Neural cell (in vitro differentiated cells): Measurements from ENCODE around the gene COPZ2. TPM values are rescaled to one million over a fixed set of nuclear protein-coding genes. Genes with fewer than 3 reads are reported as not detected.

Experiments
- H2AFZ ChIP-seq: fragments of 200-600, 300-800 bp; sonication (generic), shearing (Covaris generic); 2 replicates; pipeline ENCODE4 v1.6.0; 2014; ENCODE audit warnings: low read depth, mild to moderate bottlenecking, antibody characterized with exemption, low read length, moderate library complexity
- H3F3A ChIP-seq: fragments of 200-600 bp; shearing (Covaris generic); 2 replicates; pipeline ENCODE4 v1.6.1; 2016; ENCODE audit warnings: mild to moderate bottlenecking, moderate library complexity, mixed read lengths, antibody characterized with exemption, low read length; ENCODE audit not compliant: insufficient read depth, poor library complexity, severe bottlenecking
- H3K27ac ChIP-seq: fragments of 200-600, 300-800 bp; sonication (generic), shearing (Covaris generic); 2 replicates; pipeline ENCODE4 v1.5.1; 2014; ENCODE audit warnings: mild to moderate bottlenecking, low read length, moderate library complexity
- H3K27me3 ChIP-seq: fragments of 300-800, 200-600 bp; sonication (generic), shearing (Covaris generic); 2 replicates; pipeline ENCODE4 v1.6.0; 2014; ENCODE audit warnings: mild to moderate bottlenecking, low read depth, low read length, moderate library complexity; ENCODE audit not compliant: insufficient read depth
- H3K36me3 ChIP-seq: fragments of 300-800, 200-600 bp; sonication (generic), shearing (Covaris generic); 2 replicates; pipeline ENCODE4 v1.5.1; 2014; ENCODE audit warnings: mild to moderate bottlenecking, antibody characterized with exemption, low read length, moderate library complexity; ENCODE audit not compliant: insufficient read depth
- H3K4me2 ChIP-seq: fragments of 300-800, 200-600 bp; sonication (generic), shearing (Covaris generic); 2 replicates; pipeline ENCODE4 v1.6.0; 2014; ENCODE audit warnings: mild to moderate bottlenecking, low read length
- H3K4me3 ChIP-seq: fragments of 300-800, 200-600 bp; sonication (generic), shearing (Covaris generic); 2 replicates; pipeline ENCODE4 v1.5.1; 2014; ENCODE audit warnings: mild to moderate bottlenecking, low read length, moderate library complexity
- H3K79me2 ChIP-seq: fragments of 200-600 bp; shearing (Covaris generic); replicated peaks from 2 replicates; pipeline ENCODE4 v1.6.0; 2014; ENCODE audit warnings: mild to moderate bottlenecking, low read length, moderate library complexity; ENCODE audit not compliant: insufficient read depth
- H3K9ac ChIP-seq: fragments of 300-800, 200-600 bp; sonication (generic), shearing (Covaris generic); 2 replicates; pipeline ENCODE4 v1.6.1; 2016; ENCODE audit warnings: mild to moderate bottlenecking, low read length, mixed read lengths
- H3K9me2 ChIP-seq: fragments of 200-600 bp; shearing (Covaris generic); 2 replicates; pipeline ENCODE4 v1.6.1; 2016; ENCODE audit warnings: mild to moderate bottlenecking, low read length, mixed read lengths; ENCODE audit not compliant: insufficient read depth
- H3K9me3 ChIP-seq: fragments of 200-600, 300-800 bp; sonication (generic), shearing (Covaris generic); 2 replicates; pipeline ENCODE4 v1.6.1; 2016; ENCODE audit warnings: mild to moderate bottlenecking, mixed run types, low read length, moderate library complexity, mixed read lengths
- H4K20me1 ChIP-seq: fragments of 200-600 bp; shearing (Covaris generic); 2 replicates; pipeline ENCODE4 v1.6.1; 2016; ENCODE audit warnings: mild to moderate bottlenecking, mixed run types; ENCODE audit not compliant: insufficient read depth
- CTCF ChIP-seq: fragments of 450-650 bp; IDR thresholded peaks from 2 replicates; pipeline ENCODE4 v1.5.1; 2014; ENCODE audit warnings: antibody characterized with exemption, mild to moderate bottlenecking, moderate library complexity; ENCODE audit not compliant: poor library complexity, severe bottlenecking
- EP300 ChIP-seq: fragments of 450-650 bp; conservative IDR thresholded peaks from 2 replicates; pipeline ENCODE4 v1.6.1; 2014; ENCODE audit warnings: antibody characterized with exemption, mild to moderate bottlenecking, moderate library complexity; ENCODE audit not compliant: poor library complexity, severe bottlenecking
- EZH2 ChIP-seq: fragments of 200-600, 300-800 bp; shearing (Covaris generic), sonication (generic); IDR thresholded peaks from 2 replicates; pipeline ENCODE4 v1.6.1; 2014; ENCODE audit warnings: antibody characterized with exemption, low read length, borderline replicate concordance, mild to moderate bottlenecking; ENCODE audit not compliant: insufficient read depth, poor library complexity, severe bottlenecking
- MXI1 ChIP-seq: fragments of 450-650 bp; conservative IDR thresholded peaks from 2 replicates; pipeline ENCODE4 v1.6.1; 2014; ENCODE audit warnings: antibody characterized with exemption, mild to moderate bottlenecking; ENCODE audit not compliant: poor library complexity, severe bottlenecking
- POLR2AphosphoS5 ChIP-seq: IDR thresholded peaks from 2 replicates; pipeline ENCODE4 v1.6.1; 2012
- RAD21 ChIP-seq: fragments of 450-650 bp; conservative IDR thresholded peaks from 2 replicates; pipeline ENCODE4 v1.6.1; 2014; ENCODE audit warnings: antibody characterized with exemption, mild to moderate bottlenecking, moderate library complexity
- REST ChIP-seq: IDR thresholded peaks from 2 replicates; pipeline ENCODE4 v1.6.1; 2012; ENCODE audit warnings: borderline replicate concordance
- SMC3 ChIP-seq: fragments of 450-650 bp; conservative IDR thresholded peaks from 2 replicates; pipeline ENCODE4 v1.6.1; 2014; ENCODE audit warnings: antibody characterized with exemption, mild to moderate bottlenecking, moderate library complexity; ENCODE audit not compliant: poor library complexity
- TAF1 ChIP-seq: IDR thresholded peaks from 2 replicates; pipeline ENCODE4 v1.6.1; 2012; ENCODE audit warnings: low read depth
- polyA plus RNA-seq: library from polyadenylated mRNA; depleted of rRNA; stranded (reverse); fragments of >200 nt; gene quantifications from 2 replicates; pipeline ENCODE4 v1.2.3, GENCODE V29; 2014

Gene COPZ2
- polyA plus RNA-seq, 1 donor from 2014 or later: not detected

- Histone ChIP-seq H3K4me2 (peak overlapping the region; percentile 94), H4K20me1 (peaks cover 12% of the 10 kb centered on the region), H3K4me3 (peak overlapping the region; percentile 85), H3K9ac (peak overlapping the region; percentile 73), H3K9me2 (no peaks in the 10 kb centered on the region), H2AFZ (no peak overlapping the region), H3K9me3 (no peaks in the 10 kb centered on the region), H3K27ac (no peak overlapping the region), H3K27me3 (no peaks in the 10 kb centered on the region), H3F3A (no peaks in the 10 kb centered on the region), H3K79me2 (peaks cover 41% of the 10 kb centered on the region), H3K36me3 (no peaks in the 10 kb centered on the region)
- TF ChIP-seq POLR2AphosphoS5: no peak
- TF ChIP-seq MXI1: no peak
- no peak for TF ChIP-seq EP300
- no peak for TF ChIP-seq EZH2
- TF ChIP-seq RAD21: no peak
- TF ChIP-seq REST: no peak
These were observed 18.1 kb upstream of the COPZ2 start for GRCh38 chr17:48055531-48056245.

GRCh38 chr17:48054238-48055185 lies 16.9 kb upstream of the COPZ2 start:
- Histone ChIP-seq H3K79me2 (peaks cover 53% of the 10 kb centered on the region), H3K36me3 (no peaks in the 10 kb centered on the region), H3K9ac (peak overlapping the region; percentile 73), H3K4me2 (peak overlapping the region; percentile 94), H3F3A (no peaks in the 10 kb centered on the region), H3K27ac (peak overlapping the region; percentile 89), H3K4me3 (peak overlapping the region; percentile 85), H2AFZ (peak overlapping the region; percentile 14), H3K9me2 (no peaks in the 10 kb centered on the region), H4K20me1 (peaks cover 9% of the 10 kb centered on the region), H3K9me3 (no peaks in the 10 kb centered on the region), H3K27me3 (no peaks in the 10 kb centered on the region)
- TF ChIP-seq CTCF (no peak), EP300 (peak; percentile 8), REST (no peak), MXI1 (peak; percentile 62), POLR2AphosphoS5 (peak; percentile 26), SMC3 (no peak), TAF1 (no peak), EZH2 (no peak)
